ENCODE results near the gene PKN1.
"Not testable (repeated sequence)": the region's sequence is repeated elsewhere in the genome, so short reads cannot be mapped to it uniquely, and the experiment has no call there.

The PKN1 gene

DNA sequence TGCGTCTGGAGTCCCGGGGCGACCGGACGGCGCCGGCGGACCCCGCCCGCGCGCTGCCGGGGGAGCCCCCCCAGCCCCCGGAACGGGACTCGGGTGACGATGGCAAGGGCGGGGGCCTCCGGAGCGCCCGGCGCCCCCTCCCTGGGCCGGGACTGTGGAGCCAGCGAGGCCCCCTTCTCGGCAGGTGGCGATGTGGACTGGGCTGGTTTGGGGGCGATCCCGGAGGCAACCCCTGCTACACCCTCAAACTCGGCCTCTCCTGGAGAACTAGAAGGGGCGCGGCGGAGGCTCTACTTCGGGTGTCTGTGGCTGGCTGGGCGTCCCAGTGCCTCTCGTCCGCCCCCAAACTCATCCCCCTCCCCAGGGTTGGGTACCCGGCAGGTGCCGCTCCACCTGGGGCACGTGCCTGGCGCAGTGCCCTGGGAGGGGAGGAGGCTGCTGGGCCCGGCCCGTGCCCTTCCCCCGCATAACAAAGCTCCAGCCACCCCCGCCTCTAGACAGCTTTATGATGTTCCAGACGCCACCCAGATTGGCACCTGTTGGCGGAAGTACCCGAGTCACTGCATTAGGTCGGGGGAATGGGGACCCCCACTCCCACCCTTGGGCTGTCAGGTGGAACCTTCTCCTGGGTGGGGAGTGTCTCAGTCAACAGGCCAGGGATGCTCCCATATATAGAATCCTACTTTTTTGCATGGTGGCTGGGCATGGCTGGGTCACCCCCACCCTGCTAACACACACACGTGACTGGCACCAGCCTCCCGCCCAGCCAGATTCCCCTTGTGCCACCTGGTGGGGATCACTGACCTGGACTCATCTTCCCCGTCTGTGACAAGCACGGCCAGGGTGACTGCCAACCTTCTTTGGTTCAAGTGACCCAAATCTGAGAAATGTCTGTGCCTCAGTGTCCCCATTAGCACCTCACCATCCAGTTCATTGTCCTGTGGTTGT, 722 bp downstream of the PKN1 start:
- DNase-seq, result no peak

- peak in 1 of 2 donors; percentile 54 for DNase-seq
These were observed 1.6 kb downstream of the PKN1 start for GRCh38 chr19:14434543-14435319.

DNA sequence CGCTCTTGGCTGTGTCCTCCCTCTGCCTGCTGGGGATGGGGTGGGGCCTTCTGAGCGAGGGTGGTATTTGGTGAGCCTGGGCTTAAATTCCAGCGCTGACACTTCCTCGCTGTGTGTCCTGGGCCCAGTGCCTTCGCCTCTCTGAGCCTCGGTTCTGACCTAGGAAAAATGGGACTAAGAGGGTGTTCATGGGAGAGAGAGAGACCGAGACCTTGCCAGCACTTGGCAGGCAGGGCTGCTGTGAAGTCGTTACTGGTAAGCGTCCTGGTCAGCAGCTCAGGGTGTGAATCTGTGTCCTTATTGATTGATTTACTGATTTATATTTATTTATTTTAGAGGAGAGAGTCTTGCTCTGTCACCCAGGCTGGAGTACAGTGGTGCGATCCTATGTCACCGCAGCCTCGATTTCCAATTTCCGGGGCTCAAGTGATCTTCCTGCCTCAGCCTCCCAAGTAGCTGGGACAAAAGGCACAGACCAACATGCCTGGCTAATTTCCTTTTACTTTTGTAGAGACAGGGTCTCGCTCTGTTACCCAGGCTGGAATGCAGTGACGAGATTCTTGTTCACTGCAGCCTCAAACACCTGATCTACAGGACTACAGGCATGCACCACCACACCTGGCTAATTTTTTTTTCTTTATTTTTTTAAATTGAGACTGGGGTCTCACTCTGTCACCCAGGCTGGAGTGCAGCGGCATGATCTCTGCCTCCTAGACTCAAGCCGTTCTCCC, 2.4 kb downstream of the PKN1 start:
- no peak for DNase-seq

DNA sequence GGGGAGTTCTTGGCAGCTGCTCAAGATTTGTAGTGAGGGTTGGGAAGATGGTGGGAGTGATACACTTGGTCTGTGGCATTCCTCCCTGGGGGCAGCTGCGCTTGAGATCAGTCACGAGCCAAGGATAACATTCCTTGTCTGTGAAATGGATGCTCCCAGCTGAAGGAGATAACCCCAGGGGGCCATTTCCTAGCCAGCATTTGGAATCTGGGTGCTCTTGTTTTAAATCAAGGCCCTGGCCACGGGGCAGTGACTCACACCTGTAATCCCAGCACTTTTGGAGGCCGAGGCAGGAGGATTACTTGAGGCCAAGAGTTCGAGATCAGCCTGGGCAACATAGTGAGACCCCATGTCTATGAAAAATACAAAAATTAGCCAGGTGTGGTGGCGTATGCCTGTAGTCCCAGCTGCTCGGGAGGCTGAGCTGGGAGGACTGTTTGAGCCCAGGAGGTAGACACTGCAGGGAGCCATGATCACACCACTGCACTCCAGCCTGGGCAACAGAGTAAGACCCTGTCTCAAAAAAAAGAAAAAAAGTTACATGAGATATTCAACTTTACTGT, 4.6 kb downstream of the PKN1 start:
- no peak for DNase-seq

GRCh38 chr19:14439014-14439413, 5.9 kb downstream of the PKN1 start:
- no peak for DNase-seq

- peak; percentile 89 for DNase-seq
These were observed 6.9 kb downstream of the PKN1 start for GRCh38 chr19:14440049-14440448.

DNA sequence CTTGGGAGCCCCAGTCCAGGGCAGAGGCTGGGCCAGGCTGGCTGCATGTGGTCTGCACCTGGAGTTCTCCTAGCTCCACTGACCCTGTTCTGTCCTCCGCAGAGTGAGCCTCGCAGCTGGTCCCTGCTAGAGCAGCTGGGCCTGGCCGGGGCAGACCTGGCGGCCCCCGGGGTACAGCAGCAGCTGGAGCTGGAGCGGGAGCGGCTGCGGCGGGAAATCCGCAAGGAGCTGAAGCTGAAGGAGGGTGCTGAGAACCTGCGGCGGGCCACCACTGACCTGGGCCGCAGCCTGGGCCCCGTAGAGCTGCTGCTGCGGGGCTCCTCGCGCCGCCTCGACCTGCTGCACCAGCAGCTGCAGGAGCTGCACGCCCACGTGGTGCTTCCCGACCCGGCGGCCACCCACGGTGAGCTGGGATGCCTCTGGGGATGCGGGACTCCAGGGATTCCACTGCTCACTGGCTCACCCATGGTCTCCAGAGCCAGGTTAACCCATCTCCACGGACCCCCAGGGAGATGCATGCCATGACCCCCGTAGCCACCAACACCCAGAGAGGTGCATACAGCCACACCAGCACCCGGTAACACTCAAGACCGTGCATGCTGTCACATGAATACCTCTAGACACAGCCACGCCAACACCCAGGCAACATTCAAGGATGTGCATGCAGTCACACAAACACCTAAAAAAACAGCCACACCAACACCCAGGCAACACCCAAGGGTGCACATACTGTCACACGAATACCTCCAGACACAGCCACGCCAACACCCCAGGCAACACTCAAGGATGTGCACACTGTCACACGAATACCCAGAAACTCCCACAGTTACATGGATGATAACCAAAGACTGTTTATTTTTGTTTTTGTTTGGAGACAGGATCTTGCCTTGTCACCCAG, 8.2 kb downstream of the PKN1 start:
- DNase-seq, result no peak

DNA sequence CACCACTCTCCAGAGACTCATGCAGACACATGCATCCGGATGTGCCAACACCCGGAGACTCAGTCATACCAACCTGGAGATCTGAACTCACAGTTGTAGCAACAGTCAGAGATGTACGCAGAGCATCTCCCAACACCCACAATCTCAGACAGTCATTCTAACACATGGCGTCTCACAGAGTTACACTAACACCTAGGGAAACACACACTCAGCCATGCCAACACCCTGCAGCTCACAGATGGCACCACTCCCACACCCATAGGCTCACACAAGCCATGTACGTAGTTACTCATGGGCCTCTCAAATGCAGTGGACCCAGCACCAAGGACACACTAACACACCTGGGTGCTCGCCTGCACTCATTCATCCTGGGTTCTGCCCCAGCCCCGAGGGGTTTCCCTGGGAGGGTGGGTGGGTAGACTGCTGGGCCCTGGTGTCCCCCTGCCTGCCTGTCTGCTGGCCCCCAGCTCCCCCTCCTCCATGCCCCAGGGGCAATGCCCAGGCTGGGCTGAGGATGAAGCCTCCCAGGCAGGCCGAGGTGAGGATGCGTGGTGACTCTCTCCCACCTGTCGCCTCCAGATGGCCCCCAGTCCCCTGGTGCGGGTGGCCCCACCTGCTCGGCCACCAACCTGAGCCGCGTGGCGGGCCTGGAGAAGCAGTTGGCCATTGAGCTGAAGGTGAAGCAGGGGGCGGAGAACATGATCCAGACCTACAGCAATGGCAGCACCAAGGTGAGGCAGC, 10.0 kb downstream of the PKN1 start:
- no peak for DNase-seq

GRCh38 chr19:14443632-14444216, 10.6 kb downstream of the PKN1 start:
- no peak for DNase-seq

- no peak for DNase-seq
These were observed 13.4 kb downstream of the PKN1 start for GRCh38 chr19:14446336-14447036.

- DNase-seq, result peak in 1 of 2 donors; percentile 9
These were observed 16.2 kb downstream of the PKN1 start for GRCh38 chr19:14449321-14449720.

GRCh38 chr19:14450168-14450874, 17.2 kb downstream of the PKN1 start:
- peak; percentile 36 to 72 for DNase-seq

GRCh38 chr19:14450876-14451275, 17.8 kb downstream of the PKN1 start:
- no peak for DNase-seq

DNA sequence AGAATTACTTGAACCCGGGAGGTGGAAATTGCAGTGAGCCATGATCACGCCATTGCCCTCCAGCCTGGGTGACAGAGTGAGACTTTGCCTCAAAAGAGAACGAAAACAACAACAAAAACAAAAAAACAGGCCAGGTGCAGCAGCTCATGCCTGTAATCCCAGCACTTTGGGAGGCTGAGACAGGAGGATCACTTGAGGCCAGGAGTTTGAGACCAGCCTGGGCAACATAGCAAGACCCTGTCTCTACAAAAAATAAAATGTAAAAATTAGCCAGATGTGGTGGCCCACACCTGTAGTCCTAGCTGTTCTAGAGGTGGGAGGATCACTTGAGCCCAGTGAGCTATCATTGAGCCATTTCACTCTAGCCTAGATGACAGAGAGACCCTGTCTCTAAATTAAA, 19.2 kb downstream of the PKN1 start:
- DNase-seq, result not testable (repeated sequence)

DNA sequence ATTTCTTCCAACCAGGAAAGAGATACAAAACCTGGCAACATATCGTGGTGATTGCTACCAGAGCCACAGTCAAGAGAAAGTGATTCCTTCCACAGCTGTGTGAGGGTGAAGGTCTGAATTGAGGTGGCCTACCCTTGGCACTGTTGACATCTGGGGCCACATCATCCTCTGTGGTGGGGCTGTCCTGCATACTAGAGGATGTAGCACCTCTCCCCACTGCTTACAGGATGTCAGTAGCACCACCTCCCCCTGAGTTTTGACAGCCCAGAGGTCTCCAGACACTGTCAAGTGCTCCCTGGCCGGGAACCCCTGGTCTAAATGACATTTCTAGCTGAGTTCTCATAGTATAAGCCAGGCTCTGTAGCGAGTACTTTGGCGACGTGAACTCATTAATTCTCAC, 26.6 kb downstream of the PKN1 start:
- no peak for DNase-seq

DNA sequence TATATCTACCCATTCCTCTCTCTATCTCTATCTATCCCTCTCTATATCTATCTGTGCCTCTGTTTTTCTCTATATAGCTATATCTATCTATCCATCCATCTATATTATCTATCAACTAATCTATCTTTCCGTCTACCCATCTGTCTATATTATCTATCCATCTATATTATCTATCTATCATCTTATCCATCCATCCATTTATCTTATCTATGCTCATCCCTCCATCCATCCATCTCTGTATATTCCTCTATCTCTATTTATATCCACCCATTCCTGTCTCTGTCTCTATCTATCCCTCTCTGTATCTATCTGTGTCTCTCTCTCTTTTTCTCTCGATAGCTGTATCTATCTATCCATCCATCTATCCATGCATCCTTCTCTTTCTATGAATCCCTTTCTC, 27.8 kb downstream of the PKN1 start:
- DNase-seq, result no peak

GRCh38 chr19:14462401-14462800, 29.3 kb downstream of the PKN1 start:
- DNase-seq, result peak; percentile 34 to 42

DNA sequence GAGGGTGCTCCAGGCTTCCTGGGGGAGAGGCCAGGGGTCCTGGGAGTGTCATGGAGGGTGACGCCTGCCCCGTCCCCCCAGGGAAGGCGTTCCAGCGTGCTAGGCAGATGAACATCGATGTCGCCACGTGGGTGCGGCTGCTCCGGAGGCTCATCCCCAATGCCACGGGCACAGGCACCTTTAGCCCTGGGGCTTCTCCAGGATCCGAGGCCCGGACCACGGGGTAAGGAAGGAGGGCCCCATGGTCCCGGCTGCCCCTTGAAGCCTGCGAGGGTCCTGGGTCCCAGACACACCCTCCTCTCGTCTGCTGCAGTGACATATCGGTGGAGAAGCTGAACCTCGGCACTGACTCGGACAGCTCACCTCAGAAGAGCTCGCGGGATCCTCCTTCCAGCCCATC, 30.6 kb downstream of the PKN1 start:
- DNase-seq, result no peak

- DNase-seq, result no peak
These were observed 34.3 kb downstream of the PKN1 start for GRCh38 chr19:14467391-14467790.

All from inflammatory macrophage (primary cell).